Ovary (tissue), 9 donors: ENCODE measurements around the gene ERO1B. TPM values are rescaled to one million over a fixed set of nuclear protein-coding genes. Genes with fewer than 3 reads are reported as not detected.

Source experiments
- DNase-seq, 5 donors: peaks; one replicate each; pipeline ENCODE4 v3.0.0-alpha.2; 2019 to 2020
- H3K27ac ChIP-seq, 2 donors: fragments of 200-600 bp; one replicate each; pipeline versions ENCODE4 v1.5.1 to v1.8.0; 2019 to 2022
- H3K27me3 ChIP-seq: fragments of 200-600 bp; one replicate; pipeline ENCODE4 v1.8.0; 2022
- H3K36me3 ChIP-seq: fragments of 200-600 bp; sonication (generic); one replicate; pipeline ENCODE4 v1.5.1; 2019
- H3K4me1 ChIP-seq: one replicate; pipeline ENCODE4 v1.8.1; 2013; ENCODE audit warnings: mild to moderate bottlenecking, moderate library complexity; ENCODE audit not compliant: insufficient read depth
- H3K4me3 ChIP-seq: fragments of 200-600 bp; sonication (generic); one replicate; pipeline ENCODE4 v1.5.1; 2017
- H3K9me3 ChIP-seq, 2 donors: fragments of 200-600 bp in 1 of 2; sonication (generic) in 1 of 2; one replicate each; pipeline versions ENCODE4 v1.5.1 to v1.8.1; 2013 to 2019; ENCODE audit warnings: mild to moderate bottlenecking in 1 of 2, moderate library complexity in 1 of 2
- CTCF ChIP-seq, 3 donors: fragments of 450-650 bp in 2 of 3; fragments of 200-600 bp in 1 of 3; IDR thresholded peaks; one replicate each; pipeline versions ENCODE4 v1.5.1 to v1.8.0; 2016 to 2022; ENCODE audit warnings: antibody characterized with exemption in 3 of 3, mild to moderate bottlenecking in 1 of 3
- EP300 ChIP-seq: sonication (generic); formaldehyde crosslinking; IDR thresholded peaks from one replicate; pipeline ENCODE4 v1.6.1; 2017; ENCODE audit warnings: antibody characterized with exemption
- POLR2A ChIP-seq: fragments of 450-650 bp; IDR thresholded peaks from one replicate; pipeline ENCODE4 v1.6.1; 2017; ENCODE audit warnings: antibody characterized with exemption, mild to moderate bottlenecking, moderate library complexity
- WGBS, 3 donors: extraction: QIAGEN DNeasy Blood & Tissue Kit in 1 of 3; methylation state at CpG; one replicate each; pipeline versions ENCODE4 v1.1.5 to v1.1.7; 2013 to 2017; 5-methylcytosine and 5-hydroxymethylcytosine counted together
- intact Hi-C, 4 donors: fragments of 100-400 bp; cut with DNase I; formaldehyde crosslinking; loops; one replicate each; pipeline versions ENCODE4 v1.11.0 to v1.15.1; 2022 to 2023
- polyA plus RNA-seq, 2 donors: library from polyadenylated mRNA; stranded (reverse); fragments of 200-250 nt in 1 of 2; fragments of 350-450 nt in 1 of 2; fragmentation: Illumina TruSeq in 1 of 2; extraction: RNeasy Lipid Tissue Mini Kit (QIAGEN cat#74804) in 1 of 2; gene quantifications; one replicate each; pipeline ENCODE4 v1.2.3, GENCODE V29; 2013 to 2014
- total RNA-seq, 7 donors: library from RNA; depleted of rRNA in 2 of 7; stranded (reverse); fragments of >200 nt in 2 of 7; fragmentation: NEBNext Ultra II Directional in 3 of 7; extraction: Animal tissue kit (Norgen Biotek cat#: 25700) in 3 of 7; gene quantifications; one replicate each; pipeline versions ENCODE4 v1.1.0 to v1.2.4, GENCODE V29; 2016 to 2023
- donor health status: DM: no; HTN: no; CAD: no; lungs with moderate emphysema.
- donor health status: DM: no; HTN: no; CAD: no.
- donor health status: Bipolar disorder and iron deficiency.
- donor health status: DM: yes; HTN: yes; CAD: no.
- donor health status: DM: no; HTN: no; CAD: no.
- donor health status: DM: yes; HTN: yes; CAD: no.

ERO1B gene
- total and polyA plus RNA-seq, 9 donors, result 4.8 to 15.4 (median 5.8) TPM

GRCh38 chr1:236282425-236282716 lies 613 bp upstream of the ERO1B start:
- TF ChIP-seq EP300, result no peak
- no peak for TF ChIP-seq POLR2A
- TF ChIP-seq CTCF (IDR thresholded peaks at IDR 0.05), result no peak
- DNase-seq, result no peak

GRCh38 chr1:236281198-236281653 lies 532 bp downstream of the ERO1B start:
- TF ChIP-seq EP300, result no peak
- TF ChIP-seq CTCF (IDR thresholded peaks at IDR 0.05), result no peak
- no peak for TF ChIP-seq POLR2A
- peak overlapping the region; percentile 33 to 43 for H3K27ac ChIP-seq
- DNase-seq, result peak; percentile 23 to 57 (median 47)
- 0 to 1% (median 0%) methylated on average over 28 to 38 of the region's 38 CpGs for whole genome bisulfite sequencing, 3 donors
- H3K9me3 ChIP-seq, result no peaks in the 10 kb centered on the region
- H3K4me1 ChIP-seq, result peaks cover 1% of the 10 kb centered on the region
- no peaks in the 10 kb centered on the region for H3K36me3 ChIP-seq
- H3K27me3 ChIP-seq, result no peaks in the 10 kb centered on the region
- intact Hi-C loops, result loop anchor here in 1 of 4 donors (10.0 kb wide), 1 partner anchor 244 kb away; the partner anchor contains the start of gene LGALS8
- peak overlapping the region; percentile 99 for H3K4me3 ChIP-seq

More at GRCh38 chr1:236282425-236282716, 613 bp upstream of the ERO1B start:
- H3K27me3 ChIP-seq, result no peaks in the 10 kb centered on the region
- peaks cover 1% of the 10 kb centered on the region for H3K4me1 ChIP-seq
- 10 to 11% (median 10%) methylated on average over 7 of the region's 7 CpGs for WGBS, 3 donors
- intact Hi-C loops, result loop anchor here in 1 of 4 donors (10.0 kb wide), 1 partner anchor 242 kb away; the partner anchor contains the start of gene LGALS8
- H3K4me3 ChIP-seq, result peak overlapping the region; percentile 99
- H3K27ac ChIP-seq, result no peak overlapping the region
- no peaks in the 10 kb centered on the region for H3K36me3 ChIP-seq
- no peaks in the 10 kb centered on the region for H3K9me3 ChIP-seq

- DNase-seq, result peak in 1 of 5 donors; percentile 24
- intact Hi-C loops, result loop anchor here in 1 of 4 donors (10.0 kb wide), 1 partner anchor 244 kb away; the partner anchor contains the start of gene LGALS8
- TF ChIP-seq POLR2A (no peak), EP300 (no peak), CTCF (IDR thresholded peaks at IDR 0.05) (no peak)
- no peaks in the 10 kb centered on the region for H3K36me3 ChIP-seq
- peaks cover 1% of the 10 kb centered on the region for H3K4me1 ChIP-seq
- H3K27ac ChIP-seq, result peak overlapping the region; percentile 33 to 43
- H3K27me3 ChIP-seq, result no peaks in the 10 kb centered on the region
- 21 to 26% (median 23%) methylated on average over 13 of the region's 13 CpGs for WGBS, 3 donors
- no peaks in the 10 kb centered on the region for H3K9me3 ChIP-seq
- peak overlapping the region; percentile 99 for H3K4me3 ChIP-seq
Observed at GRCh38 chr1:236280438-236281197, 1.1 kb downstream of the ERO1B start.

GRCh38 chr1:236275586-236275985 lies 6.2 kb downstream of the ERO1B start:
- no peaks in the 10 kb centered on the region for H3K36me3 ChIP-seq
- no peaks in the 10 kb centered on the region for H3K27me3 ChIP-seq
- intact Hi-C loops, result no loop called here
- H3K4me1 ChIP-seq, result peaks cover under 1% of the 10 kb centered on the region
- H3K27ac ChIP-seq, result no peak overlapping the region
- H3K9me3 ChIP-seq, result no peaks in the 10 kb centered on the region
- 89 to 100% (median 89%) methylated on average over 1 of the region's 1 CpG for WGBS, 3 donors
- no peak for DNase-seq
- no peak overlapping the region for H3K4me3 ChIP-seq
- no peak for TF ChIP-seq POLR2A
- no peak for TF ChIP-seq CTCF (IDR thresholded peaks at IDR 0.05)
